GM21367 (cell line): ENCODE measurements around the gene NFATC1.

Experiments used
- ATAC-seq: cut with Tn5 transposase; IDR thresholded peaks from one replicate; pipeline ENCODE4 v1.9.1; 2021; ENCODE audit not compliant: unreplicated experiment

Gene NFATC1

DNA sequence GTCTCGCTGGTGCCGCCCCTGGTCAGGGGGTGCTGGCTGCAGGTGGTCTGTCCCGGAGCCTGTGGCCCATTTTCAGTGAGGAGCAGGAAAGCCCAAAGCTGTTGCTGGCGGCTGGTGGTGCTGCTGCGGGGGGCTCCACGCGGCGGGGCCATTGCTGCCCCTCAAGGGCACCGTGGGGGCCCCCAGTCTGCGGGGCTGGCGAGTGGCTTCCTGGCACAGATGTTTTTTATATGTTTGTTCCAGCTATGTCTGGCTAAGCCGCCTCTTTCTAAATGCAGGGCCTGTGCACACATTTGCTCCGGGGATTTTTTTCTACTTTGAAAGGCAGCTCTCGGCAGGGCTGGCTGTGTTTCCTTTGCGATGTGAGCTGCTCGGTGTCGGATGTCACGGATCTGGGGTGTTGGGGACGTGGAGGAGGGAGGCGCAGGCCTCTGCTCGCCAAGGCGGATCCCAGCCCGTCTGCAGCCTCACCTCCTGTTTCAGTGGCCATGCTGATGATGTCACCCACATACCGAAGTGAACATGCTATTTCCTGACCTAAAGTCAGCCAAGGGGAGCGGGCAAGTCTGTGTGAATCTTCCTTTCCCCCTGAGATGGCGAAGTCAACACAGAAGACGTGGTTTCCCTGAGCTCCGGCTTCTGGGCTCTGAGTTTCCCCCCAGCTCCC, 171.9 kb downstream of the NFATC1 start:
- no peak for ATAC-seq

DNA sequence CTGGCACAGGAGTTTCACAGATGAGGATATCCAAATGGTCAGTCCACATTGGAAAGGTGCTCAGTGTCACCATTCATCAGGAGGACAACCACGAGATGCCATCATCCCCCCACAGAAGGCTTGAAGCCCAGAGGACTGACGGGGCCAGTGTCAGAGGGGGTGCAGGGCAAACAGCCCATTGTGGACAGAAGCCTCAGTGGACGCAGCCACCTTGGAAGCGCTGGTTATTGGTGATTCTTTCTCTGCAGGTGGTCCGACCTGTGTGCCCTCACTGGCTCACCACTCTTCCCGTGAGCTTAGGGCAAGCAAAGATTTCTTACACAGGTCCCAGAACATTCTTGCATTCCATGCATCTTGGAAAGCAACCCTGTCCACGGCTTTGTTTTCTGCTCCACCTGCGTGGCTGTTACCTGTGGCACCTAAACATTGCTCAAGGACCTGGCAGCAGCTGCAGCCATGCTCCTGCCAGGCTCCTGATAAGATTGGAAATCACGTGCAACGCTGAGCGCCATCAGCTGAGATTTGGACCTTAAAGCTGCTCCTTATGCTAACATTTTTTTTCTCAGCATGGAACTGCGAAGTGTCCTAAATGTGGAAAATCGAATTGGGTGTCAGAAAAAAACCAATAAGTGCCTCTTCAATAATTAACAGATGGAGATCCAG, 172.9 kb downstream of the NFATC1 start:
- ATAC-seq: no peak

DNA sequence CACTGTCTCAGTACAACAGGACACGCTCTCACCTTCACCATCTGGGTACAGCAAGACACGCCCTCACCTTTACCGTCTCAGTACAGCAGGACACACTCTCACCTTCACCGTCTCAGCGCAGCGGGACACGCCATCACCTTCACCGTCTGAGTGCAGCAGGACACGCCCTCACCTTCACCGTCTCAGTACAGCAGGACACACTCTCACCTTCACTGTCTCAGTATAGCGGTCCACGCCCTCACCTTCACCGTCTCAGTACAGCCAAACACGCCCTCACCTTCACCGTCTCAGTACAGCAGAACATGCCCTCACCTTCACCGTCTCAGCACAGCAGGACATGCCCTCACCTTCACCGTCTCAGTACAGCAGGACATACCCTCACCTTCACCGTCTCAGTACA, 174.0 kb downstream of the NFATC1 start:
- ATAC-seq: no peak

DNA sequence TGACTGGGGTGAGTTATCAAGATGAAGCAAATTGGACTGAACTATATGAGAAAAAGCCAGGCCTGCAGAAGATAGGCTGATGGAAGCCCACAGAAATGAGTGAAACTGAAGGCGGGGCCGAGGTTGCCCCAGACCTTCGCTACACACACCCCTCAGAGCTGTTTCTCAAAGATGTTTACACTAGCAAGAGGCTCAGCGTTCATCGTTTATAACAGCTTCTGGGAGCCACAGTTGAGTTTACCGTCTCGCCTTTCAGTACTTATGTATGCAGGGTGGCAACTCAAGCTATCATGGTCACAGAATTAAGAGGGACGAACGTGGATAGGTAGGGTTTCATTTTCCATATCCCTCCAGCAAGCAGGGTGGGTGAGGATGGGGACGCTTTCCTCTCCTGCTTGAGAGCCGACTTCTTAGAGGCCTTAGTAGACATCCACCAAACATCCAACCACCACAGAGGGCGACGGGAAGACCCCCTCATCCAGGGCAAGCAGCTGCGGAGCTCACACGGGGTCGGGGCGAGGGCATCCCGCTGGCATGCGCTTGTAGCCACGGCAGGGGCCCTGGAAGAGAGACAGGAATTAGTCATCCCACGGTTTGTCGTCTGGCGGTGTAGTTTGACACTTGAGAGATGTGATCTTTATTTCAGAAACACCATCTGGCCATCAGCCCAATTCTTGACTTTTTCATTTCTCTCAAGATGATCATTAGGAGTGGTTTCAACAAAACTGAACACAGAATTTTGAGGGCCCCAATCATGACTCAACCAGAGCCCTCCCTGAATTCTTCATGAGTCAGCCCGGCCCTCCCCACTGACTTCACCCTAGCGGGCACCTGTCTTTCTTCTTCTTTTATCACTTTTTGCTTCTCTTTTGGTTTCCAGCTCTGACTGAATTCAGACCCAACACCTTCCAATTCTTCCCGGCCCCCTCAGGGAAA, 174.8 kb downstream of the NFATC1 start:
- ATAC-seq: no peak

DNA sequence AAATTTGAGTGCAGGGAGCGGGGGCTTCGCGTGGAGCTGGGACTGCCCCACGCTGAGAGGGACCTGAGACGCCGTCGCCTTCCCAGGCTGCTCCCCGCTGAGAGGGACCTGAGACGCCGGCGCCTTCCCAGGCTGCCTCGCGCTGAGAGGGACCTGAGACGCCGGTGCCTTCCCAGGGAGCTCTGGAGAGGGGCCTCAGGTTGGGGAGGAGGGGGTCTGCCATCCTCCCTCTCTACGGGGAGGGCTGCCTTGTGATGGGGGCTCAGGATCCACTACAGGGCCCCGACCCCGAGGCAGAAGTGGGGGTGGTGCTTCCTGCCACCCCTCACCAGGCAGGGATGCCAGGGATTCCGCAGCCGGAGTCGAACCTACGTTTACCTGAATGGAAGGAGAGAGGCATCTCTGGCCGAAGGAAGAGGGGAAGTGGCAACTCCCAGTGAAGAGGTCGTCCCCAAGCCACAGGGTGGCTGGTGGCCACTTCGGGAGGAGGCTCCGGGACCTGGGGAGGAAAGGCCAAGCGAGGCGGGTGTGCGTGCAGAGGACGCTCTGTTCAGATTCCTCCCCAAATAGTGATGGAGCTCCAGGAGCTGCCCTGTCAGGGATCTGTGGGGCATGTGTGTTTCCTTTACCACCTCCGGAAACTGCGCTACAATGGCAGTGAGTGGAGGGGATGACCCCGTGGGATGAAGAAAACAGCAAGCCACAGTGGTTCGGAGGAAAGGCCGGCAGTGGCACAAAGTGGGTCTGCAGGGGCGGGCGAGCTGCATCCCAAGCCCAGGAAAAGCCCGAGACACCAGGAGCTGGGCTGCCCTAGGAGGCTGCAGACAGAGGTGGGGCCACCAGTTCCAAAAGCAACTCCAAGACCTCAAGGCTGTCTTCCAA, 175.7 kb downstream of the NFATC1 start:
- no peak for ATAC-seq

DNA sequence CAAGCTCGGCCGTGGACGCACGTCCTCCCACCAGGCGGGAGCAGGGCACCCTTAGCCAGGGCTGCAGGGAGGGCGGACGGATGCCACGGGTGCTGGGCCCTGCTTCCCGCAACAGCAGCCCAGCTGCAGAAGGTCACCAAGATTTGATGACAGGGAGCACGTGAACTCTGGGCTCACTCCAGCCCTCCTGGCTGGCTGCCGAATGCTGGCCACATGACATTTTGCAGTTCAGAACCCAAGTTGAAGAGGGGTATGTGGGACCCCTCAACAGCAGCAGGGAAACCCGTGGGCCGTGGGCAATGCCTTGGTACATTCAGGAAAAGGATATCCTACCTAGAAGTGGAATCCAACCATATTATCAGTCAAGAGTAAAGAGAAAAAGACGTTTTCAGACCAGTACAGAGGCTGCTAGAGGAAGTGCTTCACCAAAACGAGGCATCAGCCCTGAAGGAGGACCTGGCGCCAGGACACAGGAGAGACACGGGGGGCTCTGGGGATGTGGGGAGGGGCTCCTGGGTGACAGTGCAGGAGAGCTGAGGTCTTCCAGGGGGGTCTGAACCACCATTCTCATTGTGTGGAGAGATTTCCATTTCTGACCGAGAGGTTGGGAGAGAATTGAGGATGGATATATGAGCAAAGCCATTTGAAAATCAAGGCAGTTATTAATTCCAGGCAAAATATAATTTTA, 176.5 kb downstream of the NFATC1 start:
- ATAC-seq: no peak

DNA sequence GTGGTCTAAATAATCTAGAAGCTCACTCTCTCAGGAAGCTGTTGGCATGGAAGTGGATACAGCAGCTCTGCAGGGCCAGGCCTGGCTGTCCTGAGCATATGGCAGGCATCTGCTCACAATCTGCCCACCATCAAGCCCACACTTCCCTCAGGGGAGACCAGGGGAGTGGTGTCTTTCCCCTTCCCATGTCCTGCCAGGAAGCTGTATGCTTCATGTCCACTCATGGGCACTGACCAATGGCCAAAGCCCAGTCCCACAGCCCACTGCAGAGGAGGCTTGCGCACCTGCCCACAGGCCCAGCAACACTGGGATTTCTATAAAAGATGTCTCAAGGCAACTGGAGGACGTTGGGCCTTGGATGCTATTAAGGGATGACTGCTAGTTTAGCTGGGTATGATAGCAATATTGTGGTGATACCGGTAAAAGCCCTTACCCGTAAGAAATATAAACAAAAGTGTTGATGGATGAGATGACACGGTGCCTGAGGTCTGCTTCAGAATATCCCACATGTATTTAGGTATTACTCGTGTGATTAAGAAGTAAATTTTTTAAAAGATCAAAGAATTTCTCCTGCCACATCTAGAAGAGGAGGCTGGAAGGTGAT, 177.2 kb downstream of the NFATC1 start:
- ATAC-seq: no peak

DNA sequence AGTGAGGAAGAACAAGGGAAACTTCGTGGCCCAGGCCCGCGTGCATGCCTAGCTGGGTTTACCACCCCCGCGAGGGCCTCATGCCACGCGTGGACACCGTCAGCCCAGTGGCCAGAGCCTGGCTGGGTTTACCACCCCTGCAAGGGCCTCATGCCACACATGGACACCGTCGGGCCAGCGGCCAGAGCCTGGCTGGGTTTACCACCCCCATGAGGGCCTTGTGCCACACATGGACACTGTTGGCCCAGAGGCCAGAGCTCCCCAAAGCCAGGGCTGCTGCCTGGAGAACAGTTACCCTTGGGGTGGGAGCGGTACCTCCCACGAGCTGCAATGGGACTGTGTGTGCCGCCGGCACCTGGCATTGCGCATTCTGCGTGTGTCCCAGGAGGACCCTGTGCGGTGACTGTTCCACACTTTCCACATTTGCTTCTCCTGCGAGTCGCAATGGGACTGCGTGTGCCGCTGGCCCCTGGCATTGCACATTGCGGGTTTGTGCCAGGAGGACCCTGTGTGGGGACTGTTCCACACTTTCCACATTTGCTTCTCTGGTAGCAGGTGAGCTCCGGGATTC, 178.3 kb downstream of the NFATC1 start:
- ATAC-seq: no peak

DNA sequence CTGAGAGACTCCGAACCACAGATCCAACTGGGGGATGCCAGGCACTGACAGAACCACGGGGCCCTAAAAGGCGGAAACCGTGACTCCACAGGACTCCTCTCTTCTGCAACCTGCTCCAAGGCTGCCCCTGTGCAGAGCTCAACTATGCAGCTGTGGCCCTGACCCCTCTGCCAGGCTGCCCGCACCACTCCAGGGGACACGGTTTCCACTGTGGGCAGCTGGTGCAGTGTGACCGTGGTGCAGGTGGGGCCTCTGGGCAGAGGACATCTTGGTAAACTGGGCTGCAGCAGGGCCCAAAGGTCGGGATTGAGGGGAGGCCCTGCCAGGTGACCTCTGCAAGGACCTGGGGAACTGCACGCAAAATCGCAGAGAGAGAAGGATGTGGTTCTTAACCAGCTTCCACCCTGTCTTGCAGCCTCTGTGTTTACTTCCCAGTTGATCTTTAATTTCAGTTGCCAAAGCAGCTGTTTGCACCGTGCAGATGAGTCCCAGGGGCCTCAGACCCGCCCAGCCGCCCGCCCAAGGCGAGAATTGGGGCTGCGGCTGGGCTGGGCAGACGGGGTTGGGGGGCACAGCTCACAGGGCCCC, 179.3 kb downstream of the NFATC1 start:
- no peak for ATAC-seq

DNA sequence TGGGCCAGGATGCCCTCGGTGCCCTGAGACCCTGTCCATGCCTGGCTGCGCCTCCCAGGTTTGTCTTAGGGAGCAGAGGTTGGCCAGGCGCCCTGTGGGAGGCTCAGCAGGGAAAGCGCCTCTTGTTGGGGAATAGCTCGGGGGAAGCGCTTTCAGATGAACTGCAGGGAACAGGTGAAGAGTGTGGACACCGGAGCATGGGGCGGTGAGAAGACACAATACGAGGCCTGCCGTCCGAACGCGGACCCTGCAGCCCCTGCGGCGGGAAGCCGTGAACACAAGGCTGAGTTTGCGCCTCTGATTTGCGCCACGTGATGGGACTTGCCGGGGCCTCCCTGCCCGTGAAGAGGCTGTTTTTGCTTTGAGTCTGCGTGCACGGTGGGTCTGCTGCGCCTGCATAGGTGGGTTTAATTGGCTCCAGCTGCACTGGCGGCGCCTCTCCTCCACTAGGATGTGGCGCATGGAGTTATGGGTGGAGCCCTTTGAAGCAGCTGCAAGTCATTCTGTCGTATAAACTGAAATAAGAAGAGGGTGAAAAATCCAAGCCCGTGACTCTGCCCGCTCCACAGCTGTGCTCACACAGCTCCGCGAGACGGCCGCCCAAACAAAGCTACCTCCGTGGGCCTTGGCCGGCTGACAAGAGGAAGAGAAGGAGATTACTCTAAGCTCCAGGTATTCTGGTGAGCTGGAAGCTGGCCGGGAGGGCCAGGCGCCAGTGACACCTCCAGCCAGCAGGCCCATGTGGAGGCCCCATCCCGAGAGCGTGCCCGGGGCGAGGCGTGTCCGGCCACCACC, 180.4 kb downstream of the NFATC1 start:
- no peak for ATAC-seq

DNA sequence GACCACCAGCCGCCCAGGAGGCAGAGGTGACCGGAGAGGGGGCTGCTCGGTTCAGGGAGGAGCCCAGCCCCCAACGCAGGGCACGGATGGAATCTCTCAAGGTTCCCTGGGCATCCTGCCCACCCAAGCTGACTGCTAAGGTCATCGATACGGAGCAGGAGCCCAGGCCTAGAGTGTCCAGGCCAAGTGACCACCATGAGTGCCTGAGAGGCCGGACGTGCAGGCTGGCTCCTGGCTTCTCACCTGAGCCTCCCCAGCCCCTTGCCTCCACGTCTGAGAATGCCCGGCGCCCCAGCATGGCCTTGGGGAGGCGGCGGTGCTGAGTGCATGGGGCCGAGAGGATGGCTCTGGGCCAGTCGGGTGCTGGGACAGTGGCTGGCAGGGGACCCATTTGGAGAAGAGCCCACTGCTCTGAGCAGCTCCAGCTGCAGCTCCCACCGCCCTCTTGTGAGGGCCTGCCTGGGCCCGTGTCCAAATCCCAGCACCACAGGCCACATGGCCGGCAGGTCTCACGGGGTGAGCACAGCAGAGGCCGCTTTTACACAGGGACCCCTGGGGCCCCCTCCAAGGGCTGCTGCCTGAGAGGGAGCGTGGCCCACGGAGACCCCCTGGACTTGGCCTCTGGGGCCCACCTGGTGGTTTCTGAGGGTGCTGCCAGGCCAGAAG, 181.1 kb downstream of the NFATC1 start:
- ATAC-seq: no peak

DNA sequence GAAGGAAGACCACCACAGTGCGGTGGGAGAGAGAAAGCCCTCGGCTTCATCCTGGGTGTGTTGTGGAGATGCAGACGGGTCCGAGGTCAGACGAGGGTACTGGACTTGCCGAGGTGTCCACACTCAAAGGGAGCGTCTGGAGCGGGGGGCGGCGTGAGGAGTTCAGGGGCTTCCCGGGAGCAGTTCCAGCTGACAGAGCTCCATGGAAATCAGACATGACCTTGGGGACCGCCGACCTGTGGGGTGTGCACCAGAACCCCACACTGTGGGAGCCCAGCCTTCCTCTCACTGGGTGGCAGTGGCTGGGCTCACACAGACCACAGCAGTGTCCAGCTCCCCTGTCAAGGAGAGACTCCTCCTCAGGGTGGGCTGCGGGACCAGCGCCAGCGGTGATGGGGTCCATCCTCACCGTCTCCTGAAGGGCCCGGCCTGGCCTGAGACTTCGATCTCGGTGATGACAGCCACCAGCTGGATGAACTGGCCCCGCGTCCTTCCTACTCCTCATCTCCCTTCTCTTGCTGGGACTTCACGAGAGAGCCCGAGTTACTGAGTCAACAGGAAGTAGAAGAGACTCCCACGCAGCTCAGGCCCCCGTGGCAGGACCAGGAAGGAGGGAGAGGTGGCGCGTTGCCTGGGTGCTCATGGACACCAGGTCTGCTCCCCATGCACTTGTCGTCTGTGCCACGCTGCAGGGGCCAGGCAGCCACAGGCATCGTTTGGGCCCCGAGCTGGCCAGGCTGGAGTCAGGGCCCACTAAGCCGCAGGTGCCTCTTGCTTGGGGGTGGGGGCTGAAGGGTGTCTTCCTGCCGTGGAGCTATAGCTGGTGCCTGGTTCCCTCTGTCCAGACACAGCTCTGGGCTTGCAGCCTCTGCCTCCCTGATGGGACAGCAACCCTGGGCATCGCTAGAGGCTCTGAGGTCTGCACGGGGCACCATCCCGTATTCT, 182.0 kb downstream of the NFATC1 start:
- no peak for ATAC-seq

DNA sequence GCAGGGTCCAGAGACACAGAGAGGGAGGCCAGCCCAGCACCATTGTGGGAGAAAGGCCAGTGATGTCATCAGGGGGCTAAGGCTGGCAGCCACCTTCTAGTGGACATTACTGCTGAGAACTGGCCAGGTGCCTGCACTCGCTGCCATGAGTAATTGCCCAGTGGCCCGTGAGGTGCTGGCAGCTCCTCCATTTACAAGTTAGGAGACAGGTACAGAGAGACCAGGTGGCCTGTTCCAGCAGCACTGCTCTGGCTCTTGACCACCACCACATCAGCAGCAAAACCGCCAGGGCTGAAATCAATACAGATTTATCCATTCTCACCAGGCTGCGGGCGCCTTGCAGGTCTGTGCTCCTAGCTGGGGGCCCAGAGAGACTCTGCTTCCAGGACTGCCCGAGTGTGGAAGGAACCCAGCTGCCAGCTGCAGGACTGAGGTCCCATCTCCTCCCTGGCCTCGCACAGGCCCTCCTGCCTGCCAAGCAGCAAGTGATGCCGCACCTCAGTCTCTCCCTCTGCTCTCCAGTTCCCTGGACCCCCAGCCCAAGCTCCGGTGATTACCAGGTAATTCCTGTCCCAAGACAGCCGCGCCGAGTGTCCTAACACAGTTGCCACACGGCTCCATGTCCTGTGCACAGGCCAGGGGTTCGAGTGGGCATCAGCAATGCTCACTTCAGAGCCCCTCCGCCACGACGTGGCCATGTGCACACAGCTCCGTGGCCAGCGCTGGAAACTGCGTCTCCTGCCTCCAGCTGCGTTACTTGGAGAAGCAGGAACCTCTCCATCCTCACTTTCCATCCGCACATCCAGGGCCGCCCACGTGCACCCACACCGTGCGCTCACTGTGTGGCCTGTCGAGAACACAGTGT, 182.9 kb downstream of the NFATC1 start:
- ATAC-seq: no peak
